IMR-90 (cell line): ENCODE results near the gene CD68. TPM values are rescaled to one million over a fixed set of nuclear protein-coding genes. Genes with fewer than 3 reads are reported as not detected.

Experiments used
- ATAC-seq: fragments of 200-7000 bp; cut with Tn5 transposase; 2 replicates; pipeline ENCODE4 v1.9.1; 2020; ENCODE audit warnings: low read depth, mild to moderate bottlenecking, moderate library complexity
- BruUV-seq: library from RNA; stranded (reverse); fragments of 400-500 nt; replicated peaks from 2 replicates; lab custom pipeline; 2021; lab: Mats Ljungman, UMichigan
- CTCF ChIA-PET: fragments of 300-600 bp; formaldehyde crosslinking; extraction: SDS; loops from one replicate; lab custom pipeline; 2021; ENCODE audit warnings: antibody characterized with exemption; lab: Yijun Ruan, JAX
- POLR2A ChIA-PET: fragments of 300-600 bp; sonication (Branson Sonifier 250); formaldehyde crosslinking; loops from one replicate; lab custom pipeline; 2022; ENCODE audit warnings: antibody characterized with exemption; ENCODE audit not compliant: unreplicated experiment; lab: Charles Lee
- DNase-seq: peaks from one replicate; pipeline ENCODE4 v3.0.0; 2013
- H2AFZ ChIP-seq: replicated peaks from 2 replicates; pipeline ENCODE3; 2013; ENCODE audit warnings: low read length, mild to moderate bottlenecking; ENCODE audit not compliant: poor library complexity
- H2AK5ac ChIP-seq: 2 replicates; pipeline ENCODE4 v1.6.1; 2013; ENCODE audit warnings: low read depth, low read length, inconsistent platforms
- H2AK9ac ChIP-seq: replicated peaks from 2 replicates; pipeline ENCODE3; 2013; ENCODE audit warnings: mild to moderate bottlenecking, low read depth, low read length, moderate library complexity; ENCODE audit not compliant: poor library complexity
- H2BK120ac ChIP-seq: 2 replicates; pipeline ENCODE4 v1.6.1; 2013; ENCODE audit warnings: low read depth, low read length, inconsistent platforms
- H2BK15ac ChIP-seq: 3 replicates; pipeline ENCODE4 v1.6.1; 2013; ENCODE audit warnings: low read depth, low read length, inconsistent platforms
- H2BK20ac ChIP-seq: 2 replicates; pipeline ENCODE4 v1.6.1; 2013; ENCODE audit warnings: low read depth, mild to moderate bottlenecking, inconsistent platforms, low read length, moderate library complexity
- H2BK5ac ChIP-seq: 2 replicates; pipeline ENCODE4 v1.6.1; 2013; ENCODE audit warnings: mild to moderate bottlenecking, low read depth, low read length, inconsistent platforms; ENCODE audit not compliant: poor library complexity, severe bottlenecking
- H3K14ac ChIP-seq: replicated peaks from 2 replicates; pipeline ENCODE4 v1.6.1; 2013; ENCODE audit warnings: low read depth, low read length, inconsistent platforms
- H3K18ac ChIP-seq: 2 replicates; pipeline ENCODE4 v1.6.1; 2013; ENCODE audit warnings: low read depth, low read length, control low read depth
- H3K23ac ChIP-seq: 2 replicates; pipeline ENCODE4 v1.6.1; 2013; ENCODE audit warnings: low read depth, low read length, inconsistent platforms
- H3K27ac ChIP-seq: 2 replicates; pipeline ENCODE4 v1.5.1; 2013; ENCODE audit warnings: mild to moderate bottlenecking, control low read depth, low read length; ENCODE audit not compliant: insufficient read depth
- H3K27me3 ChIP-seq: 2 replicates; pipeline ENCODE4 v1.6.1; 2013; ENCODE audit warnings: low read length; ENCODE audit not compliant: control insufficient read depth, insufficient read depth
- H3K36me3 ChIP-seq: 2 replicates; pipeline ENCODE4 v1.6.1; 2013; ENCODE audit warnings: low read length, mixed read lengths; ENCODE audit not compliant: control insufficient read depth, insufficient read depth
- H3K4ac ChIP-seq: 2 replicates; pipeline ENCODE4 v1.6.1; 2013; ENCODE audit warnings: low read depth, low read length, inconsistent platforms
- H3K4me1 ChIP-seq: 2 replicates; pipeline ENCODE4 v1.6.1; 2013; ENCODE audit warnings: low read length, mixed read lengths; ENCODE audit not compliant: control insufficient read depth, insufficient read depth
- H3K4me2 ChIP-seq: 2 replicates; pipeline ENCODE4 v1.6.1; 2013; ENCODE audit warnings: low read depth, mild to moderate bottlenecking, control low read depth, low read length, moderate library complexity
- H3K4me3 ChIP-seq: 2 replicates; pipeline ENCODE4 v1.5.1; 2013; ENCODE audit warnings: low read depth, mild to moderate bottlenecking, control low read depth, low read length, moderate library complexity; ENCODE audit not compliant: insufficient read depth
- H3K56ac ChIP-seq: 2 replicates; pipeline ENCODE4 v1.6.1; 2013; ENCODE audit warnings: low read length, inconsistent platforms; ENCODE audit not compliant: insufficient read depth; ENCODE audit errors: extremely low read depth
- H3K79me1 ChIP-seq, 2 experiments: 2 replicates each; pipeline ENCODE4 v1.6.1; 2013; ENCODE audit warnings: low read length in 2 of 2, inconsistent platforms in 1 of 2, low read depth in 1 of 2
- H3K9ac ChIP-seq: 2 replicates; pipeline ENCODE4 v1.6.1; 2013; ENCODE audit warnings: low read depth, low read length, control low read depth
- H3K9me1 ChIP-seq: 2 replicates; pipeline ENCODE4 v1.6.1; 2013; ENCODE audit warnings: low read length, inconsistent platforms; ENCODE audit not compliant: insufficient read depth
- H3K9me3 ChIP-seq: 2 replicates; pipeline ENCODE4 v1.6.1; 2013; ENCODE audit warnings: low read length; ENCODE audit not compliant: control insufficient read depth, insufficient read depth
- H4K20me1 ChIP-seq: 2 replicates; pipeline ENCODE4 v1.6.1; 2013; ENCODE audit warnings: low read length, inconsistent platforms; ENCODE audit not compliant: insufficient read depth
- H4K5ac ChIP-seq: 2 replicates; pipeline ENCODE4 v1.6.1; 2013; ENCODE audit warnings: mild to moderate bottlenecking, low read depth, low read length, control low read depth
- H4K8ac ChIP-seq, 2 experiments: 2 replicates each; pipeline ENCODE4 v1.6.1; 2013; ENCODE audit warnings: low read depth in 2 of 2, low read length in 2 of 2, control low read depth in 1 of 2, inconsistent platforms in 1 of 2
- H4K91ac ChIP-seq: 2 replicates; pipeline ENCODE4 v1.6.1; 2013; ENCODE audit warnings: low read depth, low read length, inconsistent platforms; ENCODE audit not compliant: insufficient read depth
- MAFK ChIP-seq: IDR thresholded peaks from 2 replicates; pipeline ENCODE4 v1.6.1; 2012; ENCODE audit warnings: low read depth, low read length, improper control_type of control experiment
- MAZ ChIP-seq: IDR thresholded peaks from 2 replicates; pipeline ENCODE4 v1.6.1; 2012; ENCODE audit warnings: low read depth, mild to moderate bottlenecking, low read length, improper control_type of control experiment, moderate library complexity, borderline replicate concordance
- WGBS, 2 experiments: methylation state at CpG; one replicate each; pipeline versions ENCODE4 v1.1.5 to v1.1.7; 2013; ENCODE audit warnings: missing lambda C conversion rate in 2 of 2; ENCODE audit not compliant: insufficient read length in 1 of 2; ENCODE audit errors: extremely low coverage in 2 of 2; 5-methylcytosine and 5-hydroxymethylcytosine counted together
- dilution Hi-C: fragments of 300-500 bp; cut with HindIII; formaldehyde crosslinking; loops from one replicate; pipeline ENCODE4 v1.14.3; 2018; ENCODE audit warnings: low sequenced_read_pairs; ENCODE audit not compliant: unreplicated experiment
- in situ Hi-C: fragments of 300-500 bp; cut with MboI; formaldehyde crosslinking; loops from 3 replicates; pipeline ENCODE4 v1.14.3; 2019; ENCODE audit warnings: low sequenced_read_pairs, inconsistent platforms, mixed read lengths
- intact Hi-C: fragments of 100-400 bp; cut with micrococcal nuclease; formaldehyde crosslinking; loops from 2 replicates; pipeline ENCODE4 v1.10.0; 2022
- polyA plus RNA-seq, 3 experiments: library from polyadenylated mRNA; depleted of rRNA; stranded (reverse); fragments of >200 nt; gene quantifications; 2 replicates each; pipeline ENCODE4 v1.2.3, GENCODE V29; 2012; ENCODE audit warnings: low replicate concordance in 1 of 3
- total RNA-seq: library from RNA; depleted of rRNA; stranded (reverse); fragments of >200 nt; gene quantifications from 2 replicates; pipeline ENCODE4 v1.2.3, GENCODE V29; 2012
- TF ChIP-seq, protein P1 (sequence below): conservative IDR thresholded peaks from 2 replicates; pipeline ENCODE4 v1.5.1; 2012; ENCODE audit warnings: mild to moderate bottlenecking, low read depth, low read length, improper control_type of control experiment

The CD68 gene
- total and polyA plus RNA-seq, 2 of the 4 experiments (the other 2 are of a cell fraction): 16.0 to 43.1 TPM

DNA sequence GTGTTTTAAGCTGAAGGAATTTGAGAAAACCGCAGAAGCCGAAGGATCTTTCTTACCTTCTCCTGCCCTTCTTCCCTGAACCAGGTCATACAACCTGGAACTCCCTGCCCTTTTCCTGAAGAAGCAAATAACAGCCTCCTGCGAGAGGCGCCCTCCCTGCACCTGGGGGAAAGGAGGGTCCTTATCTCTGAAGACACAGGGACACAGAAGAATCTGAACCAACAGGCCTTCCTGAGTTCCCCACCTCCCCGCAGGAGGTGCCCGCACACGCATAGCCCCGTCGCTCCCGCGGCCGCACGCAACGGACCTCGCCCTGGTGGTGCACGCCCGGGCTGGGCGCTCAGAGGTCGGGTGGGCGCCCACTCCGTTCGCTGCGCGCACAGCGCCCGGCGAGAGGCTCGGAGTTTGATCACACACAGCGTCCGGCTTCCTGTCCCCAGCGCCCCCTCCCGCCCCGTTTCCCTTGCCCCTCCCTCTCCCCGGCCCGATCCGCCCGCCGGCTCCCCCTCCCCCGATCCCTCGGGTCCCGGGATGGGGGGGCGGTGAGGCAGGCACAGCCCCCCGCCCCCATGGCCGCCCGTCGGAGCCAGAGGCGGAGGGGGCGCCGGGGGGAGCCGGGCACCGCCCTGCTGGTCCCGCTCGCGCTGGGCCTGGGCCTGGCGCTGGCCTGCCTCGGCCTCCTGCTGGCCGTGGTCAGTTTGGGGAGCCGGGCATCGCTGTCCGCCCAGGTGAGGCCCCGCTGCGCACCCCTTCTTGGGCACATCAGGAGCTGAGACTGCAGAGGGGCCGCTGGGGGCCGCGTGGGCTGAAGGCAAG, 30.6 kb upstream of the CD68 start, which contains the start of gene TNFSF12:
Gene TNFSF12, plus strand, starts transcription at position 474 of the 816 bp plus-strand sequence. Its CDS starts 96 bp downstream, at position 570.
- Histone ChIP-seq H3K9ac (peak within 1 kb of the TSS; percentile 76), H3K4ac (peak within 1 kb of the TSS; percentile 93), H3K4me3 (peak within 1 kb of the TSS; percentile 67), H3K27ac (peak within 1 kb of the TSS; percentile 38), H4K8ac (peak within 1 kb of the TSS; percentile 71 to 88), H3K18ac (peak within 1 kb of the TSS; percentile 66), H2AK5ac (peak within 1 kb of the TSS; percentile 87), H4K20me1 (no peaks in the 10 kb centered on the region), H3K9me3 (no peaks in the 10 kb centered on the region), H3K56ac (no peak within 1 kb of the TSS), H2BK120ac (peak within 1 kb of the TSS; percentile 54), H3K9me1 (peaks cover 5% of the 10 kb centered on the region; the same call in 1 of the 2 replicates), H4K5ac (peak within 1 kb of the TSS; percentile 92), H2BK5ac (peak within 1 kb of the TSS; percentile 18), H2BK20ac (no peak within 1 kb of the TSS), H2AFZ (peak within 1 kb of the TSS; percentile 98), H3K36me3 (peaks cover 4% of the 10 kb centered on the region; the same call in 1 of the 2 replicates), H3K27me3 (no peaks in the 10 kb centered on the region), H3K79me1 (peaks cover 0 to 13% of the 10 kb centered on the region in 2 experiments; a peak in 2 of 4 replicates), H2BK15ac (no peak within 1 kb of the TSS), H2AK9ac (peak within 1 kb of the TSS; percentile 97), H4K91ac (peak within 1 kb of the TSS; percentile 63), H3K4me1 (peaks cover 8% of the 10 kb centered on the region), H3K23ac (peak within 1 kb of the TSS; percentile 51), H3K4me2 (peak within 1 kb of the TSS; percentile 97), H3K14ac (peak within 1 kb of the TSS; percentile 58)
- in situ Hi-C loops: loop anchor here (25.0 kb wide), 1 partner anchor 486 kb away; no protein-coding TSS in a partner anchor
- TF ChIP-seq, protein P1, sequence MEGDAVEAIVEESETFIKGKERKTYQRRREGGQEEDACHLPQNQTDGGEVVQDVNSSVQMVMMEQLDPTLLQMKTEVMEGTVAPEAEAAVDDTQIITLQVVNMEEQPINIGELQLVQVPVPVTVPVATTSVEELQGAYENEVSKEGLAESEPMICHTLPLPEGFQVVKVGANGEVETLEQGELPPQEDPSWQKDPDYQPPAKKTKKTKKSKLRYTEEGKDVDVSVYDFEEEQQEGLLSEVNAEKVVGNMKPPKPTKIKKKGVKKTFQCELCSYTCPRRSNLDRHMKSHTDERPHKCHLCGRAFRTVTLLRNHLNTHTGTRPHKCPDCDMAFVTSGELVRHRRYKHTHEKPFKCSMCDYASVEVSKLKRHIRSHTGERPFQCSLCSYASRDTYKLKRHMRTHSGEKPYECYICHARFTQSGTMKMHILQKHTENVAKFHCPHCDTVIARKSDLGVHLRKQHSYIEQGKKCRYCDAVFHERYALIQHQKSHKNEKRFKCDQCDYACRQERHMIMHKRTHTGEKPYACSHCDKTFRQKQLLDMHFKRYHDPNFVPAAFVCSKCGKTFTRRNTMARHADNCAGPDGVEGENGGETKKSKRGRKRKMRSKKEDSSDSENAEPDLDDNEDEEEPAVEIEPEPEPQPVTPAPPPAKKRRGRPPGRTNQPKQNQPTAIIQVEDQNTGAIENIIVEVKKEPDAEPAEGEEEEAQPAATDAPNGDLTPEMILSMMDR: peak; percentile 15; the same call in 1 of the 2 replicates
- TF ChIP-seq MAFK: no peak
- peak; percentile 5; the same call in 1 of the 2 replicates for TF ChIP-seq MAZ
- WGBS, 2 experiments: no CpG with 5 or more reads among the region's 65 CpGs
- ATAC-seq (peak; percentile 90), DNase-seq (peak; percentile 7)
- CTCF ChIA-PET: interaction anchor here (1.8 kb wide), 1 partner anchor 12 kb away, joined by 8 read pairs; no protein-coding TSS in a partner anchor
- intact Hi-C loops: no loop called here
- dilution Hi-C loops: no loop called here
- POLR2A ChIA-PET: no interaction called here
- BruUV-seq: no TSS peak
